HG03045 (cell line): Measurements from ENCODE around the gene SPOCK3.
A peak's percentile ranks its signal among the peaks of the same experiment; 100 is the strongest.
"Not testable (repeated sequence)": the region's sequence is repeated elsewhere in the genome, so short reads cannot be mapped to it uniquely, and the experiment has no call there.

ENCODE experiments used
- ATAC-seq: cut with Tn5 transposase; IDR thresholded peaks from one replicate; pipeline ENCODE4 v1.9.1; 2021; ENCODE audit warnings: mild to moderate bottlenecking, moderate library complexity; ENCODE audit not compliant: unreplicated experiment

Gene SPOCK3

DNA sequence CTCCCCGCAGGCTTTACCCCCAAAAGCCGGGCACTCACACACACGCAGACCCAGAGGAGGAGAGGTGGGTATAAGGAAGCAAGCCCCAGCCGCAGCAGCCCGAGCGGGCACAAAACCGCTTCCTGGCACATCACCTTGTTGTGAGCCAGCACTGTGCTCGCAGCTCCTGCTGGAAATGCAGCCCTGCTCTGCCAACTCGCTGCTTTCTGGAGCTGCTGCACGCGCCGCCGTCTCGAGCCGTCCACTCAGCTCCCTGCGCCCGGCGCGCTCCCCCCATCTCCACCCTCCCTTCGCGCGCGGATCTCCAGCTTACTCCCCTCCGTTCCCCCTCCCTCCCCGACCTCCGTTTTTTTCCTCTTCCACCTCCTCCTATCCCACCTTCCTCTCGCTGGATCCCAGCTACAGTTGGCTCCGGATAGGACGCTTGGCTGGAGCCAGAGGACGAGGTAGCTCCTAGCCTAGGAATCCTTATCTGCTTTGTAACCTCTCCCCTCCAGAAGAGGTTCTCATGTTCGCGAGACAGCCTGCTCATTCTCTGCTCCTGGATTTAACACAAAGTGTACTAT is at the start of gene SPOCK3:
TSS of gene SPOCK3 (minus strand) at position 179 of the 566 bp plus-strand sequence.
- ATAC-seq = no peak

DNA sequence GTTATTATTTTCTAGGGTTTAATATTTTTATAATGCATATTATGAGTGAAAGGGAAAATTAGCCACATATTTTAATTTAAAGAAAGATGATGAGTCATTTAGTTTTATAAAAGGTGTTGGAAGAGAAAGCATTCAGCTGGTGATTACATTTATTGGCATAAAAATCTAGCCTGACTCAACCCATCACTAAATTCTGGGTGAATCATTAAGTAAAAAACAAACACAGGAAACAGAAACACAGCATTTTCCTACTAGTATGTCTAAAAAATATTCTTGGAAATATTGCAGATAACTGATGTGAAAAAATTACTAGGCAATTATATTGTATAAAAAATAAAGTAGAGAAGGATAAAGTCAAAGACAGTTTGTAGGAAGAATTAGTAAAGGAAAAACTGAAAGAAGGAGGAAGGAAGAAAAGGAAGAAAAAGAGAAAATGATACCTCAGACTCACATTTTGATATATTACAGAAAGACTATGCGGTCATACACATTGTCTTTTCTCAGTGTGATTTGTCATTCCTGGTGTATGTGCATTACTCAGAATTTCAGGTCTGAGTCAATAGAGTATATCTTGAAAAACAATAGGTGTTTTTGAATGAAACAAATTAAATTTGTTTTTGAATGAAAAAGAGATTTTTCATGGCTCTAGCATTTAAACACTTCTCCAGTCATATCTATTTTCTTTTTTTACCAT is 48.0 kb upstream of the SPOCK3 start:
- ATAC-seq = no peak

DNA sequence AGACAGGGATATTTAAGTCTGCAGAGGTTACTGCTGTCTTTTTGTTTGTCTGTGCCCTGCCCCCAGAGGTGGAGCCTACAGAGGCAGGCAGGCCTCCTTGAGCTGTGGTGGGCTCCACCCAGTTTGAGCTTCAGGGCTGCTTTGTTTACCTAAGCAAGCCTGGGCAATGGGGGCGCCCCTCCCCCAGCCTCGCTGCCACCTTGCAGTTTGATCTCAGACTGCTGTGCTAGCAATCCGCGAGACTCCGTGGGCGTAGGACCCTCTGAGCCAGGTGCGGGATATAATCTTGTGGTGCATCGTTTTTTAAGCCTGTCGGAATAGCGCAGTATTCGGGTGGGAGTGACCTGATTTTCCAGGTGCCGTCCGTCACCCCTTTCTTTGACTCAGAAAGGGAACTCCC is 47.3 kb upstream of the SPOCK3 start:
- not testable (repeated sequence) for ATAC-seq

DNA sequence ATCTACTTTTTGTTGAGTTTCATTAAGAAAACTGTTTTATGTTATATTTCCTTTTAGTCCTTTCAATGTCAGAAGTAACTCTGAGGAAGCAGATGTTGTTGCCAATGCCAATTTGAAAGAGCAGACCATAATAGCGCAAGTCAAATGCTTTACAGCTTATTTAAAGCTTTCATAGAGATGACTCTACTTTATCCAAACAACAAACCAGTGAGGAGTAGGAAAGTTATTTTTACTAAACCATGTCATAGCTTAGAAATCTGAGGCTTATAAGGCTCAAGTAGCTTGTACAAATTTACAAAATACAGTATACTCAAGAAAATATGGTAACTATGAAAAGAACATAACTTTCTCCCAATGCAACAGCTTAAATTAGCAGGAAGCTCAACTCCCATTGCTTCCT is 40.1 kb upstream of the SPOCK3 start:
- ATAC-seq = no peak

DNA sequence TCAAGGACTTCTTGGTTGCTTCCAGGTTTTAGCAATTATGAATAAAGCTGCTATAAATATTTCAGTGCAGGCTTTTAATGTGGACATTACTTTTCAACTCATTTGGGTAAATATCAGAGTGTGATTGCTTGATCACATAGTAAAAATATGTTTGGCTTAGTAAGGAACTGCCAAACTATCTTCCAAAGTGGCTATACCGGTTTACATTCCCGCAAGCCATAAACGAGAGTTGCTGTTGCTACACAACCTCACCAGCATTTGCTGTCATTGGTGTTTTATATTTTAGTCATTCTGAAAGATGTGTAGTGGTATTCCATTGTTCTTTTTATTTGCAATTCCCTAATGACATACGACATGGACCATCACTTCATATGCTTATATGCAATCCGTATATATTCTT is 30.9 kb upstream of the SPOCK3 start:
- no peak for ATAC-seq

DNA sequence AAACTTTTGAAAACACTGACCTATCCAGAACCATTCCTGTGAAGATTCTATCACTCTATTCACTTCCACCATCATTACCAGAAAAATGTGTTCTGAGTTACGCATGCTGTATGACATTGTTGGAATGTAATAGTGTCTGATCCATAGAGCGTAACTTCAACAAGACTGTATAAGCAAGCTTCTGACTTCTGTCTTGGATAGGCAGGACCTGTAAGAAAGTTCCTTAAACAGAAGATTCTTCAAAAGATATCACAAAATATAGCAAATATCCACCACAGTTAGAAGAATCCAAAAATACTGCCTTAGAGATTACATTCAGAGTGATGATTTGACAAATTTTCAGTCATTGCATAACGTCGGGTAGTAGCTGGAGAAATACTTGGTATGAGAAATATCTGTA is 14.0 kb upstream of the SPOCK3 start:
- no peak for ATAC-seq

DNA sequence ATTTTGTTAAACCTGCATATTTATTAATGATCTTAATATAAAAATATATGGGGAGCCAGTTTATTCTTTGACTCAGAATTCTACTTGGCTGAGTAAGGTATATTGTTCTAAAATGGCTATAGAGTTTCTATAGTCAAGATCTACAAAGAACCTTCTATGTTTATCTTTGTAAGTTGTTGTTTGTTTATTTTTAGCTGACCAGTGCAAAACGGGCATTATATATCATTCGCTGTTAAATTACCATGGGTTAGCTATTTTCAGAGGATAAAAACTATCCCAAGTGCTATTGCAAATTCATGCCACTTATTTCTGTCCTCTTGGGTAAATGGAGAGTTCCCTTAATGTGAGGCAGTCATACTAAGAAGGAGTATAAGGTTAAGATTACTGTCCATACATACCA is 5.3 kb upstream of the SPOCK3 start:
- ATAC-seq = no peak

DNA sequence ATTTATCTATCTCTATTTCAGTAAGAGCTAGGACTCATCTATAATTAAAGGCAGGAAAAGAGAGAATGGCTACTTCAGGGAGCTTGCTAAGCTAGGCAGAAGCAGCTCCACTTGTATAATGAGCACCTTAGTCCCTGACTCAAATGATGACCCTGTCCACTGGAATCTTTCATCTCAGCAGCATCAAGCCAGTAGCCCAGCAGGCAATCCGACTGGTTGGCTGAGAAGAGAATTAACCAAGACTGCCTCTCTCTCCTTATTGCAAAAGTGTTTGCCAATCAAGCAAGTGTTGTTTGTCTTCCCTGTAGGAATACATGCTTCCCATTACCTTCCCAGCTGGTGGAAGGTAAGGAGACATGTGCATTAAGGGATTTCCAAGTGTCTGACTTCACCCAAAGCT is 3.9 kb upstream of the SPOCK3 start:
- no peak for ATAC-seq

DNA sequence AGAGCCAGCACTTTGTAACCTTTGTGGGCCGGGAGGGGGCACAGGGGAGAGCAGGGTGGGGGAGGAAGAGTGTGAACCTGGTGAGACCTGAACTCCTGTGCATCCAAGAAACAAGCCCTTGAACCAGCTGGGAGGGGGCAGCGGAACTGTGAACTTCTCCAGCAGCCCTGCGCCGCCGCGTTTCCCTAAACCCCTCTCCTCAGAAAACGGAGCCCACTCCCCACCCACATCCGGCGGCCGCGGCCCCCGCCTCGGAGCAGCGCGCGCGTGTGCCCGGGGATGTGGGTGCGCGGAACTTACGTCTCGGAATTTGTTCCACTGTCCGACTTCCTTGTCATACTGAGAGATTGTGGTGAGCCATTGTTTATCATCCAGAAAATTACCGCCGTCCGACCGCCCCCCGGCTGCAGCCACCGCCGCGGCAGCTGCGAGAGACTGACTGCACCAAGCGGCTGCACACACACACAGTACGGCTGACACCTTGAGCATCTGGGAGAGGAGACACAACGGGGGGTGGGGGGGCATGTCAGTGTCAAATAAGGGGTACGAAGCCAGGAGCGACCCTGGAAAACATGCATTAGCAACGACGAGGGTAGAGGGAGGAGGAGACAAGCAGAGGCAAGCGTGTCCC is 494 bp downstream of the SPOCK3 start:
- no peak for ATAC-seq

DNA sequence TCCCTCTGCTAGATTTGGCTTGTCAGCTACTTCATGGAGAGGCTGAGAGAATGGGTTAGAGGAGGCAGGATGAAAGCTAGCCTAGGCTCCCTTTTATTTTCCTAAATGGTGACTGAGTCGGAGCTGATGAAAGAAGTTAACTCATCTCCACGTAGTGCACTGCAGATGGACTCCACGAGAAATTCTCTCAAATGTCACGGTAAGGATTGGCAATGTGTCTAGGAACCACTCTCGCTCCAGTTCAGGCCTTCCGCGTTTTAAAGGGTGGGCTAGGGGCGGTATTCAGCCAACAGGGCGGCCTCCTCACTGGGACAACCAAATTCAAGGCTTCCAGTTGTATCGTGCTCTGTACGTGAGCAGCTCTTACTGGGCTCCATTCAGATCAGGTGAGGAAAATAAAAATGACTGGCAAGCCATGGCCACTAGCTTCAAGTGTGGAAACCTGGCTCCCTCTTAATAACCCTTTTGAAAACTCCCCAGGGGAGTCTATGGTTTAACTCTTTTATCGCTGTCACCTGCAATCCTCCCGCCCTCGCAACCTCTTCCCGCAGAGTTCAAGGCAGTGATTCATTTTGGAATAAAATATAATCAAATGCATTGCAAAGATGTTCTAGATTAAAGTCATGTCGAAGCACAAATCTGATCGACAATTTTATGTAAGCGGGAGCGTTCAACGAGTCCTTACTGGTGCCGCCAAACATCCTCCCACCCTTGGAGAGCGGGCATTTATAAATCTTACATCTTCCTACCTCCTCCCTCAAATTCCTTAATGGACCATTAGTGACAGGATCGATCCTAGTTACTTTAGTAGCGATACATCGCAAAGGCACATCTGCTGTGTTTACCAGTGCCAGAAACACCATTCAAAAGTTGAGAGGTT is 1.2 kb downstream of the SPOCK3 start:
- ATAC-seq = no peak

DNA sequence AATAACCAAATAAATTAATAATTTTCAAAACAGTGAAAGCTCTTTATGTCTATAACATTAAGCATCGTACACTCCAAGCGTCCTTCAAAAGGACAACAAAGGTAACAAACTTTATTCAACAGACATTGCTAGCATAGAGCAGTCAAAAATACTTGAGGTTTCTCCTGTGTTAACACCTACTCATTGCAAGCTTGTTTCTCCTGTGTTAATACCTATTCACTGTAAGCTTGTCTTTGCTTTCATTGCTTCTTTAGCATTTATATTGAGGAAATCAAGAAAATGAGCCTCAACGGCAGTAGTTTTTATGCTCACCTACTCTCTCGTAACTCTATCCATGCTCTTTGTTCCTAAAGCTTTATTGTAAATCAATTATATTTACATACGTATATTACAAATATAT is 3.5 kb downstream of the SPOCK3 start:
- no peak for ATAC-seq

DNA sequence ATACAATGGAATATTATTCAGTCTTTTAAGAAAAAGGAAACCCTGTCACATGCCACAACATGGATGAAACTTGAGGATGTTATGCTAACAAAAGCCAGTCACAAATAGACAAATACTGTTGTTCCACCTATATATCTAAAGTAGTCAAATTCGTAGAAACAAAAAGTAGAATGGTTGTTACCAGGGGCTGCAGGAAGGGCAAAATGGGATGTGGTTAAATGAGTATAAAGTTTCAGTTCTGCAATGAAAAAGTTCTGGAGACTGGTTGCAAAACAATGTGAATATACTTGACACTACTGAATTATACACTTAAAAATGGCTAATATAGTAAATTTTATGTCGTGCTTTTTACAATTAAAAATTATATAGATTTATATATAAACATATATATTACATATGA is 12.2 kb downstream of the SPOCK3 start:
- peak; percentile 64 for ATAC-seq

DNA sequence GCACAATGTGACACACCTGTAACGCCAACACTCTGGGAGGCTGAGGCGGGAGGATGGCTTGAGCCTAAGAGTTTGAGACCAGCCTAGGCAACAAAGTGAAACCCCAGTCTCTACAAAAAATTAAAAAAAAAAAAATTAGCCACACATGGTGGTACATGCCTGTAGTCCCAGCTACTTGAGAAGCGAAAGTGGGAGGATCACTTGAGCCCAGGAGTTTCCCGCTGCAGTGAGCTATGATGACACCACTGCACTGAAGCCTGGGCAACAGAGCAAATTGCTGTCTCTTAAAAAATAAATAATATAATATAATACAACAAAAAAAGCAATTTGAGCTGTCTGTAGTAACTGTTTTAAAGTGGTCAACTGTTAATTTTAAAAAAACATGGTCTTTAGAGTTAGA is 13.2 kb downstream of the SPOCK3 start:
- ATAC-seq = no peak

DNA sequence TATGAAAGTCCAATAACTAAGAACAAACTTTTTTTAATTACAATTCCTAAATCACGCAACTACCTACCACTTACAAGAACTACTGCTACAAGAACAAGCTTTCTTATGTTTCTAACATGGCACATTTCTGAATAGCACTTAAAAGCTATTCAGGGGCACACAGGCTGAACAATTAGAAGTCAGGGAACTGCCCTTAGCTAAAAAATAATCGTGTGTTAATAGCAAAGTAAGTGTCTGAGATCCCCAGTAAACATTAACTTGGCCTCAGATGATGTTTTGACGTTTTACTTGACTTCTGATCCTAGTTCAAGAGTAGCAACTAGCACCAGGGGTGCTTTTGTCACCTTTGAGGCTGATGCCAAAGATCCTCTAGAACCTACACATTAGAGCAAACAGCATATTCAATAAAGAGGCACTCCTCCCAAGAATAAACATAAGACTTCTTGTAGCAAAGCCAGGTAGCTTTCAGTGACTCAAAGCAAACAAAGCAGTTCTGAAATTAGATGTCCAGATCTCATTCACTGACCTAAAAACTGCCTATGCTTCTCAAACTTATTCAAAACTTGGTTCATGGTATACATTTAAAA is 16.2 kb downstream of the SPOCK3 start:
- ATAC-seq = no peak

DNA sequence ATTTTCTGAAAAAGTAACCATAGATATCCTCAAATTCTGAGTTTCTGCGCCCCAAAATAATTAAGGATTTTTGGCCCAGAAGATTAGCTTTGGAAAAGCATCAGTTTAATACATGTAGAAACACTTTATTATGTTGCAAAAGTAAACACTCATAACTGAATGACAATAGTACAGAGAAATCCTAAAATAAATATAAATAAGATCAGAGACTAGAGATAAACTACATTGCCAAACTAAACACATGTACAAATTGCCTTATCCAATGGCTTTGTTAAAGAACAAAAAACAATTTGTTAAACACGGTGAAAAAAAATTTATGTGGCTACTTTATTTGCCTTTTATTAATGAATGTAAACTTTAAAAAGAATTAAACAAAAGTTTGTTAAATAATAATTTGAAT is 17.5 kb downstream of the SPOCK3 start:
- ATAC-seq = no peak

DNA sequence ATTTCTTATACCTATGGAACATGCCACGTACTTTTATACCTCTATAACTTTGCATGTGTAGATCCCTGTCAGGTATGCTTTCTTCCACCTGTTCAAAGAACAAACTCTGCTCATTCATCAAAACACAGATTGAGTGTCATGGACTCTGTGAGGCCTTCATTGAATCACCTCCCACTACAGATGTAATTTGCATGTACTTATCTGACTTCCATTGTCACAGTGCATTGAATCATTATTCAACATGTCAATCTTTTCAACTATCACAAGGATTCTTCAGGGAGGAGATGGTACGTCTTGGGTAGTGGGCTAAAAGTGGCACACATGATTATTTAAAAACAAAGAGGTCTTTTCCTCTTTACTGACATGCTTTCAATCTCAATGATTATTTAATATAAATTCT is 24.1 kb downstream of the SPOCK3 start:
- ATAC-seq = no peak

DNA sequence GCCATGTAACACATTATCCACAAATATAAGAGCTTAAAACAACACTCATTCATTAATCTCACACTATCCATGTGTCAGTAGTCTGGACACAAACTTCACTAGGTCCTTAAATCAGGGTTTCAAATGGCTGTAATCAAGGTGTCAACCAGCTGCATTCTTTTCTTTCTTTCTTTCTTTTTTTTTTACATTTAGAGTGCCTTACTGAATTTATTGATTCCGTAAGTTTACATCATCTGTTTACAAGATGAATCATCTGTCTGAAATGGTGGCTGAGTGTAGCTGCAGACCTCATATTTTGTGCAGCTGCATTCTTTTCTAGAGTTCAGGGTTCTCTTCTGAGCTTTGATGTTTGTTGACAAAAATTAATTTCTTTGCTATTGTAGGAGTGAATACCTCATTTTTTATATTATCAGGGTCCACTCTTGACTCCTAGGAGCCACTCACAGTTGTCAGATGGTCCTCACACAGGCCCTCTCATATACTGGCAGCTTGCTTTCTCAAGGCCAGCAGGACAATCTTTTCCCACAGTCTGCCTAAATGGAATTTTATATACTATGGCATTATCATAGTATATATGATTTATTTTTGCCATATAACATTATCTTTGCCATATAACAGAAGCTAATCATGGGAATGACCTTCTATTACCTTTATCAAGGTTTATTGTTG is 37.8 kb downstream of the SPOCK3 start:
- no peak for ATAC-seq

DNA sequence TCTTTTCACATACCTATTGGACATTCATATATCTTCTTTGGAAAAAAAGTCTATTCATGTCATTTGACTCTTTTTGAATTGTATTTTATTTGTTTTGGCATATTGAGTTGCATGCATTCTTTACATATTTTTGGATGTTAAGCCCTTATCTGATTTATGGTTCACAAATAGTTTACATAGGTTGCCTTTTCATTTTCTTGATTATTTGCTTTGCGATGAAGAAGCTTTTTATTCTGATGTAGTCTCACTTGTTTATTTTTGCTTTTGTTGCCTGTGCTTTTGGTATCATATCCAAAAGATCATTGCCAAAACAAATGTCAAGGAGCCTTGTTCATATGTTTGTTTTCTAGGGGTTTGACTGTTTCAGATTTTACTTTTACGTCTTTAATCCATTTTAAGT is 43.9 kb downstream of the SPOCK3 start:
- no peak for ATAC-seq

DNA sequence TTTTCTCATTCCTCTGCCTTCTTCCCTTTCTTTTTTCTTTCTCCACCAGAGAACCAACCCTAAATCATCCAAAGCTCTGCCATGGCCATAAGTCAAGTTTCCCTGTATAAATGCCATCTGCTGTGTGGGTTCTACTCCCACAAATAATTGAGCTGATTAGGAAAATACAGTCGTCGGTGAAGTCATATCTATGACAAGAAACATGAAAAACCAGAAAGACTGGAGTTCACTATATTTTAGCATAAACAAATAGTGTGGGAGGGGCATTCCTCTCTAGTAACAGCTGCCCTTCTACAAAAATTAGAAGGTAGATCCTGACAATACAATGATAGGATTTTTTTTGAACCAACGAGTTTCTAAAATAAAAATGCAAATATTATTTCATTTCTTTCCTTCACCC is 48.8 kb downstream of the SPOCK3 start:
- no peak for ATAC-seq

DNA sequence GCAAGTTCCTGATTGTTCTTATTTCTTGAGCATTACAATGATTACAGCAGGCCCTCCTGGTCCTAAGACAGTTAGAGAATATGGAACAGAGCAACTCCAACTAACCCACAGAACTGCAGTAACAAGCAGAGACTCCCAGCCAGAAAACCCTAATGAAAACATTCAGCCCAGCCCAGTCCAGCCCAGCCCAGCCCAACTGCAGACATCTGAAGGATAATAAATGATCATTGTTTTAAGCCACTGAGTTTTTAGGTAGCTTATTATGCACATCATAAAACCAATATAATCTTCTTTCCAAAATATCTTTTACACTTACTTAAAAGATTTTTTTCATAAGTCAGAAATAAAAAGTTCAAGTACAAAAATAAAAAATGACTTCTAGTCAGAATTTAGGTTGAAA is 51.3 kb downstream of the SPOCK3 start:
- no peak for ATAC-seq

DNA sequence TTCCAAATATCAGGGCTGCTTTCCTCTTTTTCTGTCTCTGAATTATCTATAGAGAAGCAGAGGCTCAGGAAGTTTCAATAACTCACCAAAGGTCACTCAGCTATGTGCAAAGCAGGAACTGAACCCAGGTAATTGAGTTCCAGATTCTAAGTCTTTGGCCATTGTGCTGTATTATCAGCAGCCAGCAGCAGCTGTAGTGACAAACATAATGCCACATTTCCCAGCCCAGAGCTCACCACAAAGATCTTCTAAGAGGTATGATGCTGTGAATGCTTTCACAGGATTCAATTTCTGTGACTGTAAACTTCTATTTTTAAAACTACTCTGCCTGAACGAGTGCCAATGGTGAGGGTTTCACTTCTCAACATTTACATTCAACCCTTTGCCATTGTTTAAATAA is 56.4 kb downstream of the SPOCK3 start:
- ATAC-seq = no peak
